Keratinocyte (primary cell): ENCODE measurements around the gene DOK6. TPM values are rescaled to one million over a fixed set of nuclear protein-coding genes. Genes with fewer than 3 reads are reported as not detected.

Source experiments
- DNase-seq: peaks from one replicate; pipeline ENCODE4 v3.0.0-alpha.2; 2011; ENCODE audit warnings: low read depth, missing footprints, low spot score
- FAIRE-seq: peaks from 2 replicates; lab custom pipeline; 2011; peaks lifted over from hg19 to GRCh38; lab: Jason Lieb, UNC
- H2AFZ ChIP-seq: 2 replicates; pipeline ENCODE4 v1.6.0; 2012; ENCODE audit warnings: low read length, control low read depth, inconsistent platforms; ENCODE audit not compliant: control insufficient read depth
- H3K27ac ChIP-seq: 2 replicates; pipeline ENCODE4 v1.5.1; 2011; ENCODE audit warnings: low read length; ENCODE audit not compliant: control insufficient read depth, insufficient read depth
- H3K27me3 ChIP-seq: 3 replicates; pipeline ENCODE4 v1.6.0; 2011; ENCODE audit warnings: low read length; ENCODE audit not compliant: control insufficient read depth, insufficient read depth; ENCODE audit errors: extremely low read depth
- H3K36me3 ChIP-seq, 2 experiments: 2 replicates in 1 of 2; 3 replicates in 1 of 2; pipeline ENCODE4 v1.5.1; 2011; ENCODE audit warnings: low read length in 2 of 2, mild to moderate bottlenecking in 1 of 2; ENCODE audit not compliant: control insufficient read depth in 2 of 2, insufficient read depth in 2 of 2; ENCODE audit errors: extremely low read depth in 1 of 2
- H3K4me1 ChIP-seq: 3 replicates; pipeline ENCODE4 v1.5.1; 2011; ENCODE audit warnings: low read length; ENCODE audit not compliant: control insufficient read depth, insufficient read depth; ENCODE audit errors: extremely low read depth
- H3K4me2 ChIP-seq: 3 replicates; pipeline ENCODE4 v1.6.0; 2011; ENCODE audit warnings: low read depth, low read length; ENCODE audit not compliant: control insufficient read depth, insufficient read depth; ENCODE audit errors: extremely low read depth
- H3K4me3 ChIP-seq, 3 experiments: fragments of 200-600 bp in 1 of 3; sonication (generic) in 1 of 3; 2 replicates in 2 of 3; 3 replicates in 1 of 3; pipeline ENCODE4 v1.5.1; 2011 to 2016; ENCODE audit warnings: low read length in 3 of 3, mild to moderate bottlenecking in 3 of 3, control low read depth in 2 of 3, inconsistent platforms in 1 of 3, low read depth in 1 of 3, mixed read lengths in 1 of 3, mixed run types in 1 of 3, moderate library complexity in 1 of 3; ENCODE audit not compliant: control insufficient read depth in 2 of 3, insufficient read depth in 2 of 3; ENCODE audit errors: extremely low read depth in 1 of 3
- H3K79me2 ChIP-seq: 2 replicates; pipeline ENCODE4 v1.6.0; 2012; ENCODE audit warnings: low read length; ENCODE audit not compliant: control insufficient read depth, insufficient read depth
- H3K9ac ChIP-seq: 3 replicates; pipeline ENCODE4 v1.6.0; 2011; ENCODE audit warnings: low read length; ENCODE audit not compliant: control insufficient read depth, insufficient read depth; ENCODE audit errors: extremely low read depth
- H3K9me1 ChIP-seq: 3 replicates; pipeline ENCODE4 v1.6.0; 2011; ENCODE audit warnings: low read length; ENCODE audit not compliant: control insufficient read depth, insufficient read depth; ENCODE audit errors: extremely low read depth
- H3K9me3 ChIP-seq: 2 replicates; pipeline ENCODE4 v1.5.1; 2012; ENCODE audit warnings: low read depth, low read length; ENCODE audit not compliant: control insufficient read depth
- H4K20me1 ChIP-seq: 3 replicates; pipeline ENCODE4 v1.6.0; 2011; ENCODE audit warnings: low read length; ENCODE audit not compliant: control insufficient read depth, insufficient read depth; ENCODE audit errors: extremely low read depth
- CTCF ChIP-seq, 3 experiments: IDR thresholded peaks in 1 of 3; conservative IDR thresholded peaks in 1 of 3; optimal IDR thresholded peaks in 1 of 3; 2 replicates in 2 of 3; 3 replicates in 1 of 3; pipeline versions ENCODE3 to v1.5.1; 2011; ENCODE audit warnings: low read length in 3 of 3, mild to moderate bottlenecking in 3 of 3, moderate library complexity in 2 of 3, control low read depth in 1 of 3, inconsistent platforms in 1 of 3; ENCODE audit not compliant: insufficient read depth in 2 of 3; ENCODE audit errors: extremely low read depth in 1 of 3
- EZH2 ChIP-seq: IDR thresholded peaks from one replicate; pipeline ENCODE4 v1.6.1; 2012; ENCODE audit warnings: inconsistent platforms, mild to moderate bottlenecking, low read length, moderate library complexity
- dilution Hi-C: fragments of 300-500 bp; cut with MboI; formaldehyde crosslinking; loops from one replicate; pipeline ENCODE4 v1.7.0; 2020; ENCODE audit warnings: low sequenced_read_pairs; ENCODE audit not compliant: extremely low pct_ligation_motif_present
- polyA plus RNA-seq, 5 experiments: library from polyadenylated mRNA; depleted of rRNA in 3 of 5; stranded (reverse) in 3 of 5; stranded (forward) in 1 of 5; unstranded in 1 of 5; fragments of >200 nt; gene quantifications; 1 replicate in 1 of 5; 2 replicates in 3 of 5; 3 replicates in 1 of 5; pipeline versions ENCODE4 v1.2.1 to v1.2.3, GENCODE V29; 2011 to 2012; ENCODE audit warnings: missing spikeins in 2 of 5, low read depth in 1 of 5, low replicate concordance in 1 of 5

The DOK6 gene
- polyA plus RNA-seq, 1 donor (not counting 4 experiments of a cell fraction or from before 2014, with no cell fraction given), result not detected

- no peak for TF ChIP-seq CTCF (optimal IDR thresholded peaks at IDR 0.05 in 1 of 3, IDR thresholded peaks at IDR 0.05 in 1 of 3, conservative IDR thresholded peaks at IDR 0.05 in 1 of 3; ENCODE audit: extremely low read depth in 1 of 3, insufficient read depth in 2 of 3, low read length in 3 of 3)
- TF ChIP-seq EZH2, result no peak
- H3K9me1 ChIP-seq, result no peaks in the 10 kb centered on the region
- dilution Hi-C loops, result no loop called here
- H2AFZ ChIP-seq, result no peak overlapping the region
- H3K9me3 ChIP-seq, result no peaks in the 10 kb centered on the region
- H3K4me3 ChIP-seq, result no peak overlapping the region
- no peaks in the 10 kb centered on the region for H3K36me3 ChIP-seq
- H4K20me1 ChIP-seq, result no peaks in the 10 kb centered on the region
- H3K9ac ChIP-seq, result no peak overlapping the region
- H3K79me2 ChIP-seq, result no peaks in the 10 kb centered on the region
- H3K4me2 ChIP-seq, result no peak overlapping the region
- H3K4me1 ChIP-seq, result no peaks in the 10 kb centered on the region
- no peaks in the 10 kb centered on the region for H3K27me3 ChIP-seq
- H3K27ac ChIP-seq, result no peak overlapping the region
- FAIRE-seq (no peak), DNase-seq (no peak)
These were observed 316.9 kb downstream of the DOK6 start for GRCh38 chr18:69717586-69717985.

- Histone ChIP-seq H3K4me3 (no peak overlapping the region), H3K9ac (no peak overlapping the region), H3K27me3 (no peaks in the 10 kb centered on the region), H3K79me2 (no peaks in the 10 kb centered on the region), H3K4me1 (no peaks in the 10 kb centered on the region), H3K9me1 (no peaks in the 10 kb centered on the region), H3K27ac (no peak overlapping the region), H3K9me3 (no peaks in the 10 kb centered on the region), H2AFZ (no peak overlapping the region), H4K20me1 (no peaks in the 10 kb centered on the region), H3K4me2 (no peak overlapping the region), H3K36me3 (no peaks in the 10 kb centered on the region)
- dilution Hi-C loops, result no loop called here
- FAIRE-seq (no peak), DNase-seq (no peak)
- TF ChIP-seq EZH2 (no peak), CTCF (optimal IDR thresholded peaks at IDR 0.05 in 1 of 3, IDR thresholded peaks at IDR 0.05 in 1 of 3, conservative IDR thresholded peaks at IDR 0.05 in 1 of 3; ENCODE audit: extremely low read depth in 1 of 3, insufficient read depth in 2 of 3, low read length in 3 of 3) (no peak)
These were observed 318.3 kb downstream of the DOK6 start for GRCh38 chr18:69718912-69719547.
